ENCODE results near the gene EIF2D. TPM values are rescaled to one million over a fixed set of nuclear protein-coding genes. Genes with fewer than 3 reads are reported as not detected.
A peak's percentile ranks its signal among the peaks of the same experiment; 100 is the strongest.
"Not testable (repeated sequence)": the region's sequence is repeated elsewhere in the genome, so short reads cannot be mapped to it uniquely, and the experiment has no call there.

Gene EIF2D
- polyA plus RNA-seq, 3 donors, result 16.4 to 31.6 (median 16.8) TPM

DNA sequence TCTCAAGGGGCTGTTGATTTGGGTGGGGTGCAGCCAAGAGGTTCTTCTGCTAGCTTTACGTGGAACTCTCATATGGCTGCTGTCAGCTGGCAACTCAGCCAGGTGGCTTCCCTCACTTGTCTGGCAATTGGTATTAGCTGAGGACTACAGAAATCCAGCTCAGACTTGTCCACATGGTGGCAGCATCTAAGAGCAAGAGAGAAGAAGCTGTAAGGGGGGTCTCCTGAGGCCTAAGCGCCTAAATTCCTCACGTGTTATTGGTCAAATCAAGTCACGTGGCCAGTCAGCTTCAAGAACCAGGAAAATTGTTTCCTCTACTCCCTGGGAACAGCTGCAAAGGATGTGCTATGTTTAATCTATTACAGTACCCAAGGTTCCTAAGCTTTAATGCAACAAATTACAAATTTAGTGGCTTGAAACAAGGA lies 18.8 kb upstream of the EIF2D start:
- Histone ChIP-seq H3K36me3 (replicated peaks in 1 of 2; ENCODE audit: control insufficient read depth in 1 of 2, insufficient read depth in 2 of 2, low read length in 2 of 2) (no peaks in the 10 kb centered on the region), H4K20me1 (ENCODE audit: insufficient read depth, low read length) (no peaks in the 10 kb centered on the region), H2AFZ (ENCODE audit: insufficient read depth, low read depth, low read length, poor library complexity, severe bottlenecking) (no peak overlapping the region), H3K27ac (ENCODE audit: low read depth in 1 of 2, low read length in 2 of 2) (no peak overlapping the region), H3K9me3 (replicated peaks in 1 of 2; ENCODE audit: control insufficient read depth in 1 of 2, insufficient read depth in 1 of 2, low read length in 2 of 2) (no peaks in the 10 kb centered on the region), H3K27me3 (ENCODE audit: control insufficient read depth in 2 of 2, insufficient read depth in 2 of 2, low read length in 2 of 2) (peaks cover 3 to 5% of the 10 kb centered on the region in 2 donors), H3K4me2 (replicated peaks; ENCODE audit: extremely low read depth, low read length, poor library complexity, severe bottlenecking) (no peak overlapping the region), H3K4me1 (ENCODE audit: control insufficient read depth in 1 of 2, insufficient read depth in 2 of 2, low read length in 2 of 2) (peaks cover 19 to 27% of the 10 kb centered on the region in 2 donors), H3K79me2 (ENCODE audit: insufficient read depth, low read length) (no peaks in the 10 kb centered on the region), H3K4me3 (replicated peaks in 1 of 3; ENCODE audit: low read depth in 2 of 3, low read length in 3 of 3) (no peak overlapping the region), H3K9ac (ENCODE audit: insufficient read depth, low read length, poor library complexity, severe bottlenecking) (no peak overlapping the region)
- no peak overlapping the region for H3K4me3 Mint-ChIP-seq
- peaks cover 0 to 2% (median 0%) of the 10 kb centered on the region in 7 donors for H3K9me3 Mint-ChIP-seq
- peak; percentile 19 for TF ChIP-seq CTCF (IDR thresholded peaks at IDR 0.05)
- no peak overlapping the region for H3K27ac Mint-ChIP-seq
- H3K4me1 Mint-ChIP-seq, result peaks cover 22% of the 10 kb centered on the region
- 9% methylated on average over 1 of the region's 4 CpGs for WGBS (ENCODE audit: insufficient coverage)
- H3K27me3 Mint-ChIP-seq (ENCODE audit: low read depth in 3 of 3), result peaks cover 10 to 21% (median 13%) of the 10 kb centered on the region in 3 donors
- DNase-seq, result peak in 1 of 3 donors; percentile 52
- intact Hi-C loops (cut with micrococcal nuclease), result loop anchor here (5.0 to 10.0 kb wide), 2 partner anchors 284 to 351 kb away; no protein-coding TSS in a partner anchor
- H3K36me3 Mint-ChIP-seq, result no peaks in the 10 kb centered on the region

- no peak for TF ChIP-seq CTCF (IDR thresholded peaks at IDR 0.05)
- Mint-ChIP-seq H3K4me3 (no peak overlapping the region), H3K27me3 (ENCODE audit: low read depth in 3 of 3) (peaks cover 4 to 5% (median 4%) of the 10 kb centered on the region in 3 donors), H3K27ac (peak overlapping the region in 1 of 7 donors; percentile 46), H3K9me3 (peaks cover 0 to 2% (median 0%) of the 10 kb centered on the region in 7 donors), H3K36me3 (no peaks in the 10 kb centered on the region), H3K4me1 (peaks cover 7% of the 10 kb centered on the region)
- Histone ChIP-seq H3K9ac (ENCODE audit: insufficient read depth, low read length, poor library complexity, severe bottlenecking) (no peak overlapping the region), H3K4me1 (ENCODE audit: control insufficient read depth in 1 of 2, insufficient read depth in 2 of 2, low read length in 2 of 2) (peaks cover 4 to 8% of the 10 kb centered on the region in 2 donors), H2AFZ (ENCODE audit: insufficient read depth, low read depth, low read length, poor library complexity, severe bottlenecking) (no peak overlapping the region), H3K36me3 (replicated peaks in 1 of 2; ENCODE audit: control insufficient read depth in 1 of 2, insufficient read depth in 2 of 2, low read length in 2 of 2) (no peaks in the 10 kb centered on the region), H3K27ac (ENCODE audit: low read depth in 1 of 2, low read length in 2 of 2) (no peak overlapping the region), H4K20me1 (ENCODE audit: insufficient read depth, low read length) (no peaks in the 10 kb centered on the region), H3K9me3 (replicated peaks in 1 of 2; ENCODE audit: control insufficient read depth in 1 of 2, insufficient read depth in 1 of 2, low read length in 2 of 2) (no peaks in the 10 kb centered on the region), H3K4me3 (replicated peaks in 1 of 3; ENCODE audit: low read depth in 2 of 3, low read length in 3 of 3) (no peak overlapping the region), H3K27me3 (ENCODE audit: control insufficient read depth in 2 of 2, insufficient read depth in 2 of 2, low read length in 2 of 2) (no peaks in the 10 kb centered on the region), H3K4me2 (replicated peaks; ENCODE audit: extremely low read depth, low read length, poor library complexity, severe bottlenecking) (no peak overlapping the region), H3K79me2 (ENCODE audit: insufficient read depth, low read length) (no peaks in the 10 kb centered on the region)
- no CpG with 5 or more reads among the region's 1 CpG for WGBS (ENCODE audit: insufficient coverage)
- DNase-seq, result no peak
- intact Hi-C loops (cut with micrococcal nuclease), result loop anchor here in 1 of 2 donors (10.0 kb wide), 1 partner anchor 186 kb away; no protein-coding TSS in a partner anchor
These were observed 16.7 kb upstream of the EIF2D start for GRCh38 chr1:206628916-206629315.

- H3K27ac Mint-ChIP-seq; H2AFZ ChIP-seq (ENCODE audit: insufficient read depth, low read depth, low read length, poor library complexity, severe bottlenecking); H3K27ac ChIP-seq (ENCODE audit: low read depth in 1 of 2, low read length in 2 of 2); H3K4me1 Mint-ChIP-seq; H3K4me3 Mint-ChIP-seq; H3K36me3 ChIP-seq (replicated peaks in 1 of 2; ENCODE audit: control insufficient read depth in 1 of 2, insufficient read depth in 2 of 2, low read length in 2 of 2); H3K79me2 ChIP-seq (ENCODE audit: insufficient read depth, low read length); H3K9me3 Mint-ChIP-seq; H3K9ac ChIP-seq (ENCODE audit: insufficient read depth, low read length, poor library complexity, severe bottlenecking); H3K27me3 Mint-ChIP-seq (ENCODE audit: low read depth in 3 of 3); H3K4me2 ChIP-seq (replicated peaks; ENCODE audit: extremely low read depth, low read length, poor library complexity, severe bottlenecking); H4K20me1 ChIP-seq (ENCODE audit: insufficient read depth, low read length); H3K4me3 ChIP-seq (replicated peaks in 1 of 3; ENCODE audit: low read depth in 2 of 3, low read length in 3 of 3); H3K36me3 Mint-ChIP-seq; H3K9me3 ChIP-seq (replicated peaks in 1 of 2; ENCODE audit: control insufficient read depth in 1 of 2, insufficient read depth in 1 of 2, low read length in 2 of 2); DNase-seq; H3K27me3 ChIP-seq (ENCODE audit: control insufficient read depth in 2 of 2, insufficient read depth in 2 of 2, low read length in 2 of 2); H3K4me1 ChIP-seq (ENCODE audit: control insufficient read depth in 1 of 2, insufficient read depth in 2 of 2, low read length in 2 of 2): not testable (repeated sequence)
- WGBS (ENCODE audit: insufficient coverage), result no CpG with 5 or more reads among the region's 2 CpGs
- intact Hi-C loops (cut with micrococcal nuclease), result loop anchor here in 1 of 2 donors (10.0 kb wide), 1 partner anchor 188 kb away; no protein-coding TSS in a partner anchor
These were observed 14.1 kb upstream of the EIF2D start for GRCh38 chr1:206626396-206626795.
